ENCODE data around the gene PDE7B.

PDE7B gene

DNA sequence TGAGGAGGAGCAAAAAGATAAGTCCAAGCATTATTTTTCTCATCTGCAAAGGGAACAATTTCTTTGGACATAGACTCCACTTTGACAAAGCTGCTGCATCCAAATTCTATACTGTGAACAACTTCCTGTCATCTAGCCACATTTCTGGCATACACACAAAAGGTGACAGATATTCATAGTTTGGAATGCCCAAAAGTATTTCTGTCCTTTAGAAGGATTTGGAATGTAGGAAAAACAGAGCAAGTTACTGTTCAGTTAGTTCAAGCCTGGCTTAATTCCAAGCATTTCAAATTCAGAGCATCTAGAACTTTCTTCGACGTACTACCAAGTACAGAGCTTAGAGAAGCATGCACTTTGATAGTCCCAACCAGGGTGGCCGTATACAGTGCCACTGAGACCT, 134.0 kb downstream of the PDE7B start:
- H3K9me2 ChIP-seq (replicated peaks; ENCODE audit: low read depth, low read length) = no peaks in the 10 kb centered on the region
- no peaks in the 10 kb centered on the region for H3K36me3 ChIP-seq (ENCODE audit: insufficient read depth, low read length)
- H3K4me1 ChIP-seq (ENCODE audit: insufficient read depth, low read length, poor library complexity, severe bottlenecking) = no peaks in the 10 kb centered on the region
- no peaks in the 10 kb centered on the region for H3K27me3 ChIP-seq (ENCODE audit: insufficient read depth, low read length, poor library complexity, severe bottlenecking)
- no peak overlapping the region for H3K4me2 ChIP-seq (ENCODE audit: low read depth, low read length, poor library complexity, severe bottlenecking)
- H4K20me1 ChIP-seq (ENCODE audit: insufficient read depth, low read length, poor library complexity, severe bottlenecking) = no peaks in the 10 kb centered on the region
- TF ChIP-seq, protein P1, sequence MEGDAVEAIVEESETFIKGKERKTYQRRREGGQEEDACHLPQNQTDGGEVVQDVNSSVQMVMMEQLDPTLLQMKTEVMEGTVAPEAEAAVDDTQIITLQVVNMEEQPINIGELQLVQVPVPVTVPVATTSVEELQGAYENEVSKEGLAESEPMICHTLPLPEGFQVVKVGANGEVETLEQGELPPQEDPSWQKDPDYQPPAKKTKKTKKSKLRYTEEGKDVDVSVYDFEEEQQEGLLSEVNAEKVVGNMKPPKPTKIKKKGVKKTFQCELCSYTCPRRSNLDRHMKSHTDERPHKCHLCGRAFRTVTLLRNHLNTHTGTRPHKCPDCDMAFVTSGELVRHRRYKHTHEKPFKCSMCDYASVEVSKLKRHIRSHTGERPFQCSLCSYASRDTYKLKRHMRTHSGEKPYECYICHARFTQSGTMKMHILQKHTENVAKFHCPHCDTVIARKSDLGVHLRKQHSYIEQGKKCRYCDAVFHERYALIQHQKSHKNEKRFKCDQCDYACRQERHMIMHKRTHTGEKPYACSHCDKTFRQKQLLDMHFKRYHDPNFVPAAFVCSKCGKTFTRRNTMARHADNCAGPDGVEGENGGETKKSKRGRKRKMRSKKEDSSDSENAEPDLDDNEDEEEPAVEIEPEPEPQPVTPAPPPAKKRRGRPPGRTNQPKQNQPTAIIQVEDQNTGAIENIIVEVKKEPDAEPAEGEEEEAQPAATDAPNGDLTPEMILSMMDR (conservative IDR thresholded peaks at IDR 0.05; ENCODE audit: low read length) = no peak
- TF ChIP-seq EZH2phosphoT487 (IDR thresholded peaks at IDR 0.05; ENCODE audit: borderline replicate concordance) = no peak
- H2AFZ ChIP-seq (ENCODE audit: low read length) = no peak overlapping the region
- no peak overlapping the region for H3K9ac ChIP-seq (ENCODE audit: low read depth, low read length, poor library complexity, severe bottlenecking)
- no peaks in the 10 kb centered on the region for H3K9me3 ChIP-seq (ENCODE audit: insufficient read depth, low read depth, low read length)
- H3K4me3 ChIP-seq (ENCODE audit: low read length, poor library complexity, severe bottlenecking) = no peak overlapping the region
- no peaks in the 10 kb centered on the region for H3K79me2 ChIP-seq (ENCODE audit: insufficient read depth, low read length)
- H3F3A ChIP-seq (ENCODE audit: low read depth) = no peaks in the 10 kb centered on the region

DNA sequence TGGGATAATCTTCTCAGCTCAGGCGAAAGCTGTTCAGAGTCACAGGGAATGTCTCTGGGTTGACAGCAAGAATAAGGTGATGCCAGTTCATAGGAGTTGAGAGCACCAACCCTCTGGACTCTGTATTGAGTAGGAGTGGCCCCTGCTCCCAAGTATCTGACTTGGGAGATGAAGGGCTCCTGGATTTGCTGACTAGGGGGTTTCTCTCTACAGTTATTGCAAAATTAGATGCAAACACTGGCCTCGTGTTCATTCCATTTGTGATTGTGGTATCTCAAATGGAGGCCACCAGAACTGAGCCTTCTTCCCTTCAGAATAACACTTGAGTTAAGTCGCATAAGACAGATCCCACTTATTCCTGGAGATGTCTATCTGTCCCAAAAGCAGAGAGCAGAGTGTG, 135.7 kb downstream of the PDE7B start:
- Histone ChIP-seq H3K79me2 (ENCODE audit: insufficient read depth, low read length) (no peaks in the 10 kb centered on the region), H3F3A (ENCODE audit: low read depth) (no peaks in the 10 kb centered on the region), H3K9me2 (replicated peaks; ENCODE audit: low read depth, low read length) (no peaks in the 10 kb centered on the region), H3K36me3 (ENCODE audit: insufficient read depth, low read length) (no peaks in the 10 kb centered on the region), H2AFZ (ENCODE audit: low read length) (no peak overlapping the region), H3K9ac (ENCODE audit: low read depth, low read length, poor library complexity, severe bottlenecking) (no peak overlapping the region), H3K4me3 (ENCODE audit: low read length, poor library complexity, severe bottlenecking) (no peak overlapping the region), H3K4me1 (ENCODE audit: insufficient read depth, low read length, poor library complexity, severe bottlenecking) (no peaks in the 10 kb centered on the region), H3K9me3 (ENCODE audit: insufficient read depth, low read depth, low read length) (no peaks in the 10 kb centered on the region), H3K4me2 (ENCODE audit: low read depth, low read length, poor library complexity, severe bottlenecking) (no peak overlapping the region), H4K20me1 (ENCODE audit: insufficient read depth, low read length, poor library complexity, severe bottlenecking) (no peaks in the 10 kb centered on the region), H3K27me3 (ENCODE audit: insufficient read depth, low read length, poor library complexity, severe bottlenecking) (no peaks in the 10 kb centered on the region)
- TF ChIP-seq, protein P1 (conservative IDR thresholded peaks at IDR 0.05; ENCODE audit: low read length) = no peak
- no peak for TF ChIP-seq EZH2phosphoT487 (IDR thresholded peaks at IDR 0.05; ENCODE audit: borderline replicate concordance)

DNA sequence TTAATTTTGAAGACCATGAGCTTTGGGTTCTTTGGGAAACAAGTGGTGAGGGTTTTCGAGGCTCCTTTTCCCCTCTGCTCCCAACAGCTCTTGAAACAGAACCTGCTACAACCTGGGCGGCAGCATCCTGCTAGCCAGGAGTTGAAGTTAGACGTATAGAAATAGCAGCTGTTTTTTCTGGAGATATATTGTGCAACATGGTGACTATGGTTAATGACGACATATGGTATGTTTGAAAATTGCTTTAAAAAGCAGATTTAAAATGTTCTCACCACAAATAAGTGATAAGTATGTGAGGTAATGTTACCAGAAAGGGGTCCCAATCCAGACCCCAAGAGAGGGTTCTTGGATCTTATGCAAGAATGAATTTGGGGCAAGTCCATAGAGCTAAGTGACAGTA, 138.9 kb downstream of the PDE7B start:
- no peak overlapping the region for H3K4me3 ChIP-seq (ENCODE audit: low read length, poor library complexity, severe bottlenecking)
- TF ChIP-seq, protein P1 (conservative IDR thresholded peaks at IDR 0.05; ENCODE audit: low read length) = no peak
- TF ChIP-seq EZH2phosphoT487 (IDR thresholded peaks at IDR 0.05; ENCODE audit: borderline replicate concordance) = no peak
- no peaks in the 10 kb centered on the region for H3K27me3 ChIP-seq (ENCODE audit: insufficient read depth, low read length, poor library complexity, severe bottlenecking)
- no peaks in the 10 kb centered on the region for H3K9me2 ChIP-seq (replicated peaks; ENCODE audit: low read depth, low read length)
- no peaks in the 10 kb centered on the region for H3F3A ChIP-seq (ENCODE audit: low read depth)
- H3K36me3 ChIP-seq (ENCODE audit: insufficient read depth, low read length) = no peaks in the 10 kb centered on the region
- no peak overlapping the region for H2AFZ ChIP-seq (ENCODE audit: low read length)
- no peaks in the 10 kb centered on the region for H4K20me1 ChIP-seq (ENCODE audit: insufficient read depth, low read length, poor library complexity, severe bottlenecking)
- no peaks in the 10 kb centered on the region for H3K4me1 ChIP-seq (ENCODE audit: insufficient read depth, low read length, poor library complexity, severe bottlenecking)
- no peak overlapping the region for H3K9ac ChIP-seq (ENCODE audit: low read depth, low read length, poor library complexity, severe bottlenecking)
- no peaks in the 10 kb centered on the region for H3K79me2 ChIP-seq (ENCODE audit: insufficient read depth, low read length)
- no peaks in the 10 kb centered on the region for H3K9me3 ChIP-seq (ENCODE audit: insufficient read depth, low read depth, low read length)
- no peak overlapping the region for H3K4me2 ChIP-seq (ENCODE audit: low read depth, low read length, poor library complexity, severe bottlenecking)
